ENCODE data around the gene RAB8B.

The RAB8B gene

DNA sequence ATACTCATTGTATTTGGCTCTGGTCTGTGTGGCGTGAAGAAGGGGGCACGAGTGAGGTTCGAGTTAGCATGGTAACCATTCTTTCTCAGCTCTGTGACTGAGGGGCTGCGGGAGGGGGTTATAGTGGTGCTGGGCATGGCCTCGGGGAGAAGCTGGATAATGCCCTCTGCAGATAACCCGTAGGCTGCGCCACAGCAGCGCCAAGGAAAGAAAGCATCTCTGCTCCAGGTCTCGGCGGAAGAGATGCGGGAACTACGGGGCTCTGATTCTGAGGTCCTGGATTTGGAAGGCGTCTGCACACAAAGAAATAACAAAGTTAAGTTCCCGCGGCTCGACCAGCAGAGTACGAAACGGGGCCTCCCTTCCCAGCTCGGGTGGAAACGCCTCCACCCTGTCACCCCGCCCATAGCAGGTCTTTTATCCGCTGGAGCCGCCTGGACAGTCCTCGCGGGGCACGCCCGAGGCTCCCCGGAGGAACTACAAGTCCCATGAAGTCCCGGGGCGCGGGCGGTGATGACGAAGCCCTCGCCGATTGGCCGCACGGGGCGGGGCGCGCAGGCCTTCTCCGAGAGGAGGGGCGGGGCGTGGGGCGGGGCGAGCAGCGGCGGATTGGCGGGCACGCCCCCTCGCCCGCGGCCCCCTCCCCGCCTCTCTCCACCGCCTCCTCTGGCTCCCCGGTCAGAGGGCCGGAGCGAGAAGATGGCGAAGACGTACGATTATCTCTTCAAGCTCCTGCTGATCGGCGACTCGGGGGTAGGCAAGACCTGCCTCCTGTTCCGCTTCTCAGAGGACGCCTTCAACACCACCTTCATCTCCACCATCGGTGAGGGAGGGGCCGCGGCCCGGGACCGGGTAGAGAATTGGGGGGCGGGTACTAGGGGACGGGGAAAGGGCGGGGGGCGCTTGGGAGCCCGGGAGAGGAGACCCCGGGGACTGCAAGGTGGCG, at the start of gene RAB8B:
Gene RAB8B, plus strand, starts transcription at position 681 of the 946 bp plus-strand sequence. Its CDS starts 19 bp downstream, at position 700.
- H3K9me3 ChIP-seq (ENCODE audit: control insufficient read depth in 1 of 2, low read length in 2 of 2) = no peaks in the 10 kb centered on the region
- no peaks in the 10 kb centered on the region for H3K36me3 ChIP-seq (ENCODE audit: control insufficient read depth in 1 of 2, insufficient read depth in 2 of 2, low read length in 2 of 2)
- peak within 1 kb of the TSS; percentile 87 to 99 for H3K4me3 ChIP-seq (ENCODE audit: low read depth in 1 of 2, low read length in 2 of 2)
- H3K27ac ChIP-seq (ENCODE audit: low read depth, low read length) = peak within 1 kb of the TSS; percentile 65
- peak within 1 kb of the TSS; percentile 77 to 91 for H3K9ac ChIP-seq (ENCODE audit: low read depth in 1 of 2, low read length in 2 of 2)
- H3K4me1 ChIP-seq (ENCODE audit: control insufficient read depth in 1 of 2, insufficient read depth in 2 of 2, low read length in 2 of 2) = peaks cover 16 to 30% of the 10 kb centered on the region in 2 donors
- H3K27me3 ChIP-seq (ENCODE audit: control insufficient read depth in 1 of 2, insufficient read depth in 2 of 2, low read length in 2 of 2) = no peaks in the 10 kb centered on the region

GRCh38 chr15:63140936-63141335, 48.5 kb upstream of the RAB8B start:
- no peaks in the 10 kb centered on the region for H3K4me1 ChIP-seq (ENCODE audit: control insufficient read depth in 1 of 2, insufficient read depth in 2 of 2, low read length in 2 of 2)
- no peak overlapping the region for H3K9ac ChIP-seq (ENCODE audit: low read depth in 1 of 2, low read length in 2 of 2)
- no peaks in the 10 kb centered on the region for H3K27me3 ChIP-seq (ENCODE audit: control insufficient read depth in 1 of 2, insufficient read depth in 2 of 2, low read length in 2 of 2)
- H3K4me3 ChIP-seq (ENCODE audit: low read depth in 1 of 2, low read length in 2 of 2) = no peak overlapping the region
- H3K36me3 ChIP-seq (ENCODE audit: control insufficient read depth in 1 of 2, insufficient read depth in 2 of 2, low read length in 2 of 2) = peaks cover 0 to 9% of the 10 kb centered on the region in 2 donors
- H3K9me3 ChIP-seq (ENCODE audit: control insufficient read depth in 1 of 2, low read length in 2 of 2) = no peaks in the 10 kb centered on the region
- no peak overlapping the region for H3K27ac ChIP-seq (ENCODE audit: low read depth, low read length)

GRCh38 chr15:63145426-63145825, 44.0 kb upstream of the RAB8B start:
- H3K4me1 ChIP-seq (ENCODE audit: control insufficient read depth in 1 of 2, insufficient read depth in 2 of 2, low read length in 2 of 2) = no peaks in the 10 kb centered on the region
- H3K9ac ChIP-seq (ENCODE audit: low read depth in 1 of 2, low read length in 2 of 2) = no peak overlapping the region
- H3K27me3 ChIP-seq (ENCODE audit: control insufficient read depth in 1 of 2, insufficient read depth in 2 of 2, low read length in 2 of 2) = no peaks in the 10 kb centered on the region
- no peak overlapping the region for H3K27ac ChIP-seq (ENCODE audit: low read depth, low read length)
- no peak overlapping the region for H3K4me3 ChIP-seq (ENCODE audit: low read depth in 1 of 2, low read length in 2 of 2)
- H3K36me3 ChIP-seq (ENCODE audit: control insufficient read depth in 1 of 2, insufficient read depth in 2 of 2, low read length in 2 of 2) = peaks cover 0 to 19% of the 10 kb centered on the region in 2 donors
- H3K9me3 ChIP-seq (ENCODE audit: control insufficient read depth in 1 of 2, low read length in 2 of 2) = no peaks in the 10 kb centered on the region

DNA sequence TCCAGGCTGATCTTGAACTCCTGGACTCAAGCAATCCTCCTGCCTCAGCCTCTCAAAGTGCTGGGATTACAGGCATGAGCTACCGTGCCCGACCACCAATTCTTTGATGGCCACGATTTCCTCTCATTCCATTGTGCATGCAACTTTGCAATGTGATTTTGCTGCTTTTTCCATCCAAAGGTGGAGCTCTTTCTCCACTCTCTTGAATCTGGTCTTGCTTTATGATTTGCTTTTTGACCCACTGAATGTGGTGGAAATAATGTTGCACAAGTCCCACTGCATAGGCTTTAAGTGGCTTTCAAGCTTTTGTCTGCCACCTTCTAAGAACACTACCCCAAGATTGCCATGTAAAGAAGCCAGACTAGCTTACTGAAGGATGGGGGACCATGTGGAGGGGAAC, 42.7 kb upstream of the RAB8B start:
- Histone ChIP-seq H3K27me3 (ENCODE audit: control insufficient read depth in 1 of 2, insufficient read depth in 2 of 2, low read length in 2 of 2) (no peaks in the 10 kb centered on the region), H3K27ac (ENCODE audit: low read depth, low read length) (no peak overlapping the region), H3K9me3 (ENCODE audit: control insufficient read depth in 1 of 2, low read length in 2 of 2) (no peaks in the 10 kb centered on the region), H3K4me3 (ENCODE audit: low read depth in 1 of 2, low read length in 2 of 2) (no peak overlapping the region), H3K4me1 (ENCODE audit: control insufficient read depth in 1 of 2, insufficient read depth in 2 of 2, low read length in 2 of 2) (no peaks in the 10 kb centered on the region), H3K36me3 (ENCODE audit: control insufficient read depth in 1 of 2, insufficient read depth in 2 of 2, low read length in 2 of 2) (peaks cover 1 to 23% of the 10 kb centered on the region in 2 donors), H3K9ac (ENCODE audit: low read depth in 1 of 2, low read length in 2 of 2) (no peak overlapping the region)

DNA sequence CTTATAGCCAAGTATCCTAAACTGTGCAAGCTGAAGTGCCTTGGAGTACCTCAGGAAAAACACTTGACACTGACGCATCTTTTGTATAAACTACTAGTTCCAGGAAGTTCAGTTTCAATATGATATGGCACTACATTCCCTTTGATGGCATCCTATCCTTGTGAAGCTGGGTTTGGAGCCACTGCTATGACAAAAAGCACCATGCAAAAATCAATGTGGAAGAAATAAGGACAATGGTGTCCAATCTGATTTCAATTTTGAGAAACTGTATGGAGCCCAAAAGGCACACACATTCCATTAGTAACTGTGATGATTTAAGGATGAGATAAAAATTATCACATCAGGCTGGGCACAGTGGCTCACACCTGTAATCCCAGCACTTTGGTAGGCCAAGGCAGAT, 37.7 kb upstream of the RAB8B start:
- peaks cover 14 to 40% of the 10 kb centered on the region in 2 donors for H3K36me3 ChIP-seq (ENCODE audit: control insufficient read depth in 1 of 2, insufficient read depth in 2 of 2, low read length in 2 of 2)
- no peaks in the 10 kb centered on the region for H3K27me3 ChIP-seq (ENCODE audit: control insufficient read depth in 1 of 2, insufficient read depth in 2 of 2, low read length in 2 of 2)
- peaks cover 4 to 5% of the 10 kb centered on the region in 2 donors for H3K4me1 ChIP-seq (ENCODE audit: control insufficient read depth in 1 of 2, insufficient read depth in 2 of 2, low read length in 2 of 2)
- no peak overlapping the region for H3K9ac ChIP-seq (ENCODE audit: low read depth in 1 of 2, low read length in 2 of 2)
- H3K27ac ChIP-seq (ENCODE audit: low read depth, low read length) = no peak overlapping the region
- H3K4me3 ChIP-seq (ENCODE audit: low read depth in 1 of 2, low read length in 2 of 2) = no peak overlapping the region
- H3K9me3 ChIP-seq (ENCODE audit: control insufficient read depth in 1 of 2, low read length in 2 of 2) = no peaks in the 10 kb centered on the region

DNA sequence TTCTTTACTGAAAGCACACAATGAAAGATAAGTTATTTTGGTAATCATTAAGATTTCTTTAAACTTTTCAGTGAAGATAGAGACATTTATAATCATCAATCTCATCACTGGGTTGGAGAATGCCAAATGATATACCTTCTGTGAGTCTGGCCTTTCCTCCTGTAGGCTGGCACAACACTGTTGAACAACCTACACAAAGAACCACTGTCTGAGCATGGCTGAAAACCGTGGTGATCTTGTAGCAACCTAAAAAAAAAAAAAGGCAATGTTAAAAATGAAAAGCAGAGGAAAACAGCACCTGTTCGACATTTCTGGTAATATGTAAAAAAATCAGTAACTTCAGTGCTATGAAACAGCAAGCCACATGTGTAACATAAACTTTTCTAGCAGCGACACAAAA, 33.9 kb upstream of the RAB8B start:
- no peaks in the 10 kb centered on the region for H3K9me3 ChIP-seq (ENCODE audit: control insufficient read depth in 1 of 2, low read length in 2 of 2)
- peaks cover 4 to 5% of the 10 kb centered on the region in 2 donors for H3K4me1 ChIP-seq (ENCODE audit: control insufficient read depth in 1 of 2, insufficient read depth in 2 of 2, low read length in 2 of 2)
- H3K4me3 ChIP-seq (ENCODE audit: low read depth in 1 of 2, low read length in 2 of 2) = peak overlapping the region; percentile 52 to 92
- peak overlapping the region in 1 of 2 donors; percentile 33 for H3K9ac ChIP-seq (ENCODE audit: low read depth in 1 of 2, low read length in 2 of 2)
- no peak overlapping the region for H3K27ac ChIP-seq (ENCODE audit: low read depth, low read length)
- H3K36me3 ChIP-seq (ENCODE audit: control insufficient read depth in 1 of 2, insufficient read depth in 2 of 2, low read length in 2 of 2) = peaks cover 14 to 30% of the 10 kb centered on the region in 2 donors
- no peaks in the 10 kb centered on the region for H3K27me3 ChIP-seq (ENCODE audit: control insufficient read depth in 1 of 2, insufficient read depth in 2 of 2, low read length in 2 of 2)

GRCh38 chr15:63156086-63156710, 33.2 kb upstream of the RAB8B start:
- H3K4me3 ChIP-seq (ENCODE audit: low read depth in 1 of 2, low read length in 2 of 2) = peak overlapping the region; percentile 85 to 92
- H3K4me1 ChIP-seq (ENCODE audit: control insufficient read depth in 1 of 2, insufficient read depth in 2 of 2, low read length in 2 of 2) = peaks cover 4 to 5% of the 10 kb centered on the region in 2 donors
- H3K9ac ChIP-seq (ENCODE audit: low read depth in 1 of 2, low read length in 2 of 2) = peak overlapping the region; percentile 95 to 96
- peak overlapping the region; percentile 85 for H3K27ac ChIP-seq (ENCODE audit: low read depth, low read length)
- peaks cover 14 to 27% of the 10 kb centered on the region in 2 donors for H3K36me3 ChIP-seq (ENCODE audit: control insufficient read depth in 1 of 2, insufficient read depth in 2 of 2, low read length in 2 of 2)
- H3K27me3 ChIP-seq (ENCODE audit: control insufficient read depth in 1 of 2, insufficient read depth in 2 of 2, low read length in 2 of 2) = no peaks in the 10 kb centered on the region
- H3K9me3 ChIP-seq (ENCODE audit: control insufficient read depth in 1 of 2, low read length in 2 of 2) = no peaks in the 10 kb centered on the region

DNA sequence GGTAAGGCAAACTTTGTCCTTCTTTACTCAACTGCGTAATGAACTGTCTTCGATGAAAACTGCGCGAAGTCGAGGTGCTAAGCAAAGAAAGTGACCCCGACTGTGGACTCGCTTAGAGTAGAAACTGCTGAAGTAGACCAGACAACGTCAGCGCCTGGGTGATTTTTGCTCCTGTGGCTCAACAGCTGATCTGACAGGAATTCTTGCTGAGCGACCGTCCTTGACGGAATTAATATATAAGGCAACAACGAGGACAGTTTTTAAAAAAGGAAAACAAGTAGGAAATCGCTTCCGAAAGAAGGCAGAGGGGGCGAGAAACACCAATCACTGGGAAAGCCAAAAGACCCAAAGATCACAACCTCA, 32.7 kb upstream of the RAB8B start:
- Histone ChIP-seq H3K4me3 (ENCODE audit: low read depth in 1 of 2, low read length in 2 of 2) (peak overlapping the region; percentile 85 to 92), H3K27ac (ENCODE audit: low read depth, low read length) (peak overlapping the region; percentile 85)

DNA sequence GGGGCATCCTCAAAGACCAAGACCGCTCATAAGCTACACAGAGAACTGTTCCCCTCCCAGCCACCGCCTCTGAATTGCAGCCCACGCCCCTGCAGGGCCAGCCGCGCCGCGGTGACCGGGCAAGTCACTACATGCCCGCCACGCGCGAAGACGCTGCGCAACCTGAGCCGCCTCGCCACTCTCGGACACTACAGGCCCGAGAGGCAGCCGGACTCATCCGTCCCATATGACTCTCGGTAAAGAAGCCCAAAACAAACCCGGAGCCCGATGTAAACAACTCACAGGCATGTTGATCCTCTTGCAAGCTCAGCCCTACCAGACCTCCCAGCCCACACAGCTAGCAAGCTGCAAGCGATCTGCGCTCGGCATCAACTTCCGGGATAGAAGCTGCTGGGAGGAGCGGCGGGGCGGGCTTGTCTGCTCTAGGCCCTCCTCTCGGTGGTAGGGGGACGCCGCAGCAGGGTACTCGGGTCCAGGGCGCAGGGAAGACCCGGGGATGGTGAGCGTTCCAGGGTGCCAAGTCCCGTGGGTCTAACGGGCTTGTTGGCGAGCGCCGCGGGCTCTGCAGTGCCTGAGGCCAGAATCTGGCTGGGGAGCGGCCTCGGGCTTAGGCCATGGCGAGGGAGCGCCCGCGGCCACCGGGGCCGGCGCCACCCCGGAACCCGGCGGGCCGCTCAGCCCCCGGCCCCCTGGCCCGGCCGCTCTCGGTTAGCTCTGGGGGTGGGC, 32.1 kb upstream of the RAB8B start, which contains the start of gene RPS27L:
Gene RPS27L, minus strand, starts transcription at position 360 of the 726 bp plus-strand sequence. Its CDS starts 72 bp downstream, at position 288.
- Histone ChIP-seq H3K36me3 (ENCODE audit: control insufficient read depth in 1 of 2, insufficient read depth in 2 of 2, low read length in 2 of 2) (peaks cover 8 to 18% of the 10 kb centered on the region in 2 donors), H3K27ac (ENCODE audit: low read depth, low read length) (peak within 1 kb of the TSS; percentile 85), H3K9ac (ENCODE audit: low read depth in 1 of 2, low read length in 2 of 2) (peak within 1 kb of the TSS; percentile 95 to 96), H3K27me3 (ENCODE audit: control insufficient read depth in 1 of 2, insufficient read depth in 2 of 2, low read length in 2 of 2) (no peaks in the 10 kb centered on the region), H3K4me1 (ENCODE audit: control insufficient read depth in 1 of 2, insufficient read depth in 2 of 2, low read length in 2 of 2) (peaks cover 4 to 5% of the 10 kb centered on the region in 2 donors), H3K9me3 (ENCODE audit: control insufficient read depth in 1 of 2, low read length in 2 of 2) (no peaks in the 10 kb centered on the region), H3K4me3 (ENCODE audit: low read depth in 1 of 2, low read length in 2 of 2) (peak within 1 kb of the TSS; percentile 85 to 92)

More for the DNA sequence above, 32.7 kb upstream of the RAB8B start:
- Histone ChIP-seq H3K27me3 (ENCODE audit: control insufficient read depth in 1 of 2, insufficient read depth in 2 of 2, low read length in 2 of 2) (no peaks in the 10 kb centered on the region), H3K9ac (ENCODE audit: low read depth in 1 of 2, low read length in 2 of 2) (peak overlapping the region; percentile 95 to 96), H3K9me3 (ENCODE audit: control insufficient read depth in 1 of 2, low read length in 2 of 2) (no peaks in the 10 kb centered on the region), H3K36me3 (ENCODE audit: control insufficient read depth in 1 of 2, insufficient read depth in 2 of 2, low read length in 2 of 2) (peaks cover 12 to 22% of the 10 kb centered on the region in 2 donors), H3K4me1 (ENCODE audit: control insufficient read depth in 1 of 2, insufficient read depth in 2 of 2, low read length in 2 of 2) (peaks cover 4 to 5% of the 10 kb centered on the region in 2 donors)

All from duodenal mucosa (tissue), 2 donors.